DMS 273 (cell line): Measurements from ENCODE around the gene TMEM191B.
"Not testable (repeated sequence)": the region's sequence is repeated elsewhere in the genome, so short reads cannot be mapped to it uniquely, and the experiment has no call there.

ENCODE experiments used
- DNase-seq: peaks from one replicate; lab custom pipeline; 2025; ENCODE audit not compliant: unreplicated experiment; lab: John Stamatoyannopoulos, UW

TMEM191B gene

GRCh38 chr22:18554280-18555256 lies 27.0 kb downstream of the TMEM191B start:
- DNase-seq, result not testable (repeated sequence)

- not testable (repeated sequence) for DNase-seq
Measured at GRCh38 chr22:18558516-18558915, 30.9 kb downstream of the TMEM191B start.

GRCh38 chr22:18558939-18559338 lies 31.3 kb downstream of the TMEM191B start:
- not testable (repeated sequence) for DNase-seq

GRCh38 chr22:18560099-18560974 lies 32.7 kb downstream of the TMEM191B start:
- DNase-seq, result not testable (repeated sequence)

GRCh38 chr22:18570509-18571246 lies 43.1 kb downstream of the TMEM191B start:
- DNase-seq, result not testable (repeated sequence)

GRCh38 chr22:18573483-18574164 lies 46.0 kb downstream of the TMEM191B start:
- not testable (repeated sequence) for DNase-seq

- DNase-seq, result not testable (repeated sequence)
Measured at GRCh38 chr22:18574555-18574954, 47.0 kb downstream of the TMEM191B start.

GRCh38 chr22:18575686-18576085 lies 48.1 kb downstream of the TMEM191B start:
- DNase-seq, result not testable (repeated sequence)

- DNase-seq, result not testable (repeated sequence)
Measured at GRCh38 chr22:18577090-18577818, 49.7 kb downstream of the TMEM191B start.

GRCh38 chr22:18577847-18578246 lies 50.2 kb downstream of the TMEM191B start:
- DNase-seq, result not testable (repeated sequence)
